ENCODE data around the gene GSE1. TPM values are rescaled to one million over a fixed set of nuclear protein-coding genes. Genes with fewer than 3 reads are reported as not detected.

GSE1 gene
- total and polyA plus RNA-seq, 9 of the 15 experiments (the other 6 are each of a cell fraction or from before 2014, with no cell fraction given), result 12.2 to 244 (median 57.9) TPM

- TF ChIP-seq MCM3 (IDR thresholded peaks at IDR 0.05), result no peak
- TF ChIP-seq GATA2 (CRISPR knock-in tag; IDR thresholded peaks at IDR 0.05), result peak; percentile 40; the same call in 1 of the 2 replicates
- no peak for TF ChIP-seq ZFP91 (CRISPR knock-in tag; IDR thresholded peaks at IDR 0.05)
- peak; percentile 87 for TF ChIP-seq ELF1 (tag; IDR thresholded peaks at IDR 0.05)
- TF ChIP-seq SIN3A (IDR thresholded peaks at IDR 0.05; ENCODE audit: borderline replicate concordance in 2 of 2, control insufficient read depth in 1 of 2, low read depth in 2 of 2, low read length in 2 of 2), result peak; percentile 81 to 82; a peak in 3 of 4 replicates
- peak; percentile 57; the same call in 1 of the 2 replicates for TF ChIP-seq SMARCA4 (IDR thresholded peaks at IDR 0.05)
- TF ChIP-seq TOE1 (IDR thresholded peaks at IDR 0.05; ENCODE audit: borderline replicate concordance), result no peak
- no peak for TF ChIP-seq TOE1 (CRISPR knock-in tag; IDR thresholded peaks at IDR 0.05; ENCODE audit: borderline replicate concordance, low read depth)
- TF ChIP-seq IFI16 (CRISPR knock-in tag; IDR thresholded peaks at IDR 0.05), result no peak
- peak; percentile 81 for TF ChIP-seq TAF9B (IDR thresholded peaks at IDR 0.05; ENCODE audit: partially characterized antibody)
- peak; percentile 79 for TF ChIP-seq DPF2 (IDR thresholded peaks at IDR 0.05)
- TF ChIP-seq ZKSCAN1 (IDR thresholded peaks at IDR 0.05; ENCODE audit: low read depth, low read length), result peak; percentile 82
- peak; percentile 73; the same call in 1 of the 2 replicates for TF ChIP-seq ZNF395 (CRISPR knock-in tag; IDR thresholded peaks at IDR 0.05)
- TF ChIP-seq CBFA2T3 (IDR thresholded peaks at IDR 0.05), result peak; percentile 94
- peak; percentile 48; the same call in 1 of the 2 replicates for TF ChIP-seq JUN (IDR thresholded peaks at IDR 0.05; ENCODE audit: borderline replicate concordance, low read depth, low read length)
- no peak for TF ChIP-seq JUN (CRISPR knock-in tag; IDR thresholded peaks at IDR 0.05; ENCODE audit: borderline replicate concordance)
- no peak for TF ChIP-seq ZNF324 (CRISPR knock-in tag; IDR thresholded peaks at IDR 0.05)
- peak; percentile 69 for TF ChIP-seq LCOR (CRISPR knock-in tag; IDR thresholded peaks at IDR 0.05)
- TF ChIP-seq HMBOX1 (IDR thresholded peaks at IDR 0.05), result no peak
- TF ChIP-seq OTX1 (CRISPR knock-in tag; IDR thresholded peaks at IDR 0.05), result no peak
- TF ChIP-seq POLR2A (conservative IDR thresholded peaks at IDR 0.05), result peak; percentile 55; the same call in 1 of the 2 replicates
- peak; percentile 64 for TF ChIP-seq TAF1 (IDR thresholded peaks at IDR 0.05; ENCODE audit: control insufficient read depth, extremely low read depth, insufficient read depth, low read length, severe bottlenecking)
- peak in 1 of 2 experiments; percentile 60 for TF ChIP-seq E2F6 (IDR thresholded peaks at IDR 0.05; ENCODE audit: borderline replicate concordance in 1 of 2, extremely low read depth in 1 of 2, insufficient read depth in 1 of 2, insufficient read length in 1 of 2, low read depth in 1 of 2, low read length in 1 of 2, poor library complexity in 1 of 2, severe bottlenecking in 1 of 2)
- TF ChIP-seq IRF2 (CRISPR knock-in tag; IDR thresholded peaks at IDR 0.05), result no peak
- TF ChIP-seq ARID2 (IDR thresholded peaks at IDR 0.05), result no peak
Observed at GRCh38 chr16:85616607-85617321, 3.6 kb downstream of the GSE1 start (continued).
